Fibroblast of pulmonary artery (primary cell): ENCODE results near the gene VAV1.
A peak's percentile ranks its signal among the peaks of the same experiment; 100 is the strongest.

Source experiments
- DNase-seq: peaks from one replicate; pipeline ENCODE4 v3.0.0-alpha.2; 2010; ENCODE audit warnings: low read depth
- H3K4me3 ChIP-seq: replicated peaks from 2 replicates; pipeline ENCODE4 v1.5.1; 2011; ENCODE audit warnings: low read depth, mild to moderate bottlenecking, control low read depth, low read length, moderate library complexity
- TF ChIP-seq, protein P1 (sequence below): IDR thresholded peaks from 2 replicates; pipeline ENCODE4 v1.5.1; 2011; ENCODE audit warnings: mild to moderate bottlenecking, control low read depth, low read length, inconsistent platforms; ENCODE audit errors: missing control alignments

VAV1 gene

GRCh38 chr19:6842871-6843607 lies 70.5 kb downstream of the VAV1 start:
- H3K4me3 ChIP-seq = no peak overlapping the region
- DNase-seq = no peak
- TF ChIP-seq, protein P1, sequence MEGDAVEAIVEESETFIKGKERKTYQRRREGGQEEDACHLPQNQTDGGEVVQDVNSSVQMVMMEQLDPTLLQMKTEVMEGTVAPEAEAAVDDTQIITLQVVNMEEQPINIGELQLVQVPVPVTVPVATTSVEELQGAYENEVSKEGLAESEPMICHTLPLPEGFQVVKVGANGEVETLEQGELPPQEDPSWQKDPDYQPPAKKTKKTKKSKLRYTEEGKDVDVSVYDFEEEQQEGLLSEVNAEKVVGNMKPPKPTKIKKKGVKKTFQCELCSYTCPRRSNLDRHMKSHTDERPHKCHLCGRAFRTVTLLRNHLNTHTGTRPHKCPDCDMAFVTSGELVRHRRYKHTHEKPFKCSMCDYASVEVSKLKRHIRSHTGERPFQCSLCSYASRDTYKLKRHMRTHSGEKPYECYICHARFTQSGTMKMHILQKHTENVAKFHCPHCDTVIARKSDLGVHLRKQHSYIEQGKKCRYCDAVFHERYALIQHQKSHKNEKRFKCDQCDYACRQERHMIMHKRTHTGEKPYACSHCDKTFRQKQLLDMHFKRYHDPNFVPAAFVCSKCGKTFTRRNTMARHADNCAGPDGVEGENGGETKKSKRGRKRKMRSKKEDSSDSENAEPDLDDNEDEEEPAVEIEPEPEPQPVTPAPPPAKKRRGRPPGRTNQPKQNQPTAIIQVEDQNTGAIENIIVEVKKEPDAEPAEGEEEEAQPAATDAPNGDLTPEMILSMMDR = no peak

- TF ChIP-seq, protein P1 = no peak
- no peak overlapping the region for H3K4me3 ChIP-seq
- DNase-seq = no peak
Measured at GRCh38 chr19:6847828-6848200, 75.3 kb downstream of the VAV1 start.

- TF ChIP-seq, protein P1 = no peak
- no peak overlapping the region for H3K4me3 ChIP-seq
- DNase-seq = no peak
Measured at GRCh38 chr19:6848986-6849385, 76.5 kb downstream of the VAV1 start.

DNA sequence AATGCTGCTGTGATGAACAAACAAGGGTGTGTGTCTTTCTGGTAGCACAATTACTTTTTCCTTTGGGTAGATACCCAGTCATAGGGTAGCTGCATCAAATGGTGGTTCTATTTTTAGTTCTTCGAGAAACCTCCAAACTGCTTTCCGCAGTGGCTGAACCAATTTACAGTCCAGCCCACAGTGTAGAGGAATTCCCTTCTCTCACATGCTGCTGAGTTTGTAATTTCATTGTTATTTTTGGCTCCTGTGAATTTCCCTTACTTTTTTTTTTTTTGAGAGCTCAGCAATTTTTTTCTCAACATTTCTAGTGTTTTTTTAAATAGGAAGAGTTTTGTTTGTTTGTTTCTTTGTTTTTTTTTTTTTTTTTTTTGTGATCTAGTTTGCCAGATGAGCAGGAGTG lies 77.4 kb downstream of the VAV1 start:
- no peak overlapping the region for H3K4me3 ChIP-seq
- TF ChIP-seq, protein P1 = no peak
- peak; percentile 10 for DNase-seq

GRCh38 chr19:6851359-6851758 lies 78.9 kb downstream of the VAV1 start:
- TF ChIP-seq, protein P1 = no peak
- no peak for DNase-seq
- H3K4me3 ChIP-seq = no peak overlapping the region

DNA sequence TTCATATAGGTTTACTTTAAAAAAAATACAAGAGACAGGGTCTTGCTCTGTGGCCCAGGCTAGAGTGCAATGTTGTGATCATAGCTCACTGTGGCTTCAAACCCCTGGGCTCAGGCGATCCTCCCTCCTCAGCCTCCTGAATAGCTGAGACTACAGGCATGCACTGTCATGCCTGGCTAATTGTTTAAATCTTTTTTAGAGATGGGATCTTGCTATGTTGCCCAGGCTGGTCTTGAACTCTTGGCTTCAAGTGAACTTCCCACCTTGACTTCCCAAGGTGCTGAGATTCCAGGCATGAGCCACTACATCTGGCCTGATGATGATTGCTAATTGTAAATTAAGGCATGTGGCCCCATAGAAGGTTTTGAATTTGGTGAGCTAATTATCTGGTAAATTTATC lies 79.5 kb downstream of the VAV1 start:
- TF ChIP-seq, protein P1 = no peak
- H3K4me3 ChIP-seq = no peak overlapping the region
- DNase-seq = no peak

DNA sequence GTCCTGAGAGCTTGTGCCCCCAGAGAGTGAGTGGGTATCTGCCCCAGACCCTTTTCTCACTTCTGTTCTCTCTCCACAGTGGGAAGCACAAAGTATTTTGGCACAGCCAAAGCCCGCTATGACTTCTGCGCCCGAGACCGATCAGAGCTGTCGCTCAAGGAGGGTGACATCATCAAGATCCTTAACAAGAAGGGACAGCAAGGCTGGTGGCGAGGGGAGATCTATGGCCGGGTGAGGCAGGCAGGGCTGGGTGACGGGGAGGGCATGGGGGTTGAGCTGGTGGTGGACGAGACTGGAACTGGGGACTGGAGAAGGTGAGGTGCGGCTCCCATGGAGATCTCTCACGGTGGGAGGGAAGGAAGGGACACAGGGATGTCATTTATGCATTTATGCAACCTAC lies 81.4 kb downstream of the VAV1 start:
- H3K4me3 ChIP-seq = no peak overlapping the region
- TF ChIP-seq, protein P1 = no peak
- DNase-seq = no peak
